ENCODE data around the gene PODN.

- TF ChIP-seq CTCF (IDR thresholded peaks at IDR 0.05) (no peak), POLR2A (IDR thresholded peaks at IDR 0.05) (no peak)
Observed at GRCh38 chr1:53108646-53109580, 46.9 kb downstream of the PODN start.
